ENCODE measurements around the gene PLXNC1. TPM values are rescaled to one million over a fixed set of nuclear protein-coding genes. Genes with fewer than 3 reads are reported as not detected.

PLXNC1 gene
- polyA plus RNA-seq, 1 experiment, result 4.8 TPM

DNA sequence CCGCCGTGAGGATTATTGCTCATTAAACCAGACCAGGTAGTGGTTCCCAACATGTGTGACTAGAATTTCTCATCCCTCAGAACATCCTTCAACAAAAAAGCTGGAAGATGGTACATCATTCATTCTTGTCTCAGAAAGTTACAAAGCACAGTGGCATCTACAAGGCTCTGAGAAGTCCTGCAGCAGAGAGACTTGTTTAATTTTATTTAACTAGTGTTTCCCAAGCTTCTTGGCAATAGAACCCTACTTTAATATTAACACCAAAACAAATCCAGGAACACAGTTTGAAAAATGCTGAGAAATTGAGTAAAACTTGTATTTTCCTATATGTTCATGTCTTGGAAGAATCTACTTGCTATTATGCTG, 54.8 kb downstream of the PLXNC1 start:
- Histone ChIP-seq H3K9me3 (ENCODE audit: control insufficient read depth, insufficient read depth, low read length) (no peaks in the 10 kb centered on the region), H3K4me3 (ENCODE audit: low read depth, low read length) (no peak overlapping the region), H3K27ac (ENCODE audit: low read depth, low read length) (no peak overlapping the region), H3K27me3 (ENCODE audit: control insufficient read depth, insufficient read depth, low read length) (peaks cover 11% of the 10 kb centered on the region)
- DNase-seq (ENCODE audit: low read depth, low spot score), result no peak
- ChIA-PET CTCF (no interaction called here), POLR2A (no interaction called here)
- TF ChIP-seq, protein P1, sequence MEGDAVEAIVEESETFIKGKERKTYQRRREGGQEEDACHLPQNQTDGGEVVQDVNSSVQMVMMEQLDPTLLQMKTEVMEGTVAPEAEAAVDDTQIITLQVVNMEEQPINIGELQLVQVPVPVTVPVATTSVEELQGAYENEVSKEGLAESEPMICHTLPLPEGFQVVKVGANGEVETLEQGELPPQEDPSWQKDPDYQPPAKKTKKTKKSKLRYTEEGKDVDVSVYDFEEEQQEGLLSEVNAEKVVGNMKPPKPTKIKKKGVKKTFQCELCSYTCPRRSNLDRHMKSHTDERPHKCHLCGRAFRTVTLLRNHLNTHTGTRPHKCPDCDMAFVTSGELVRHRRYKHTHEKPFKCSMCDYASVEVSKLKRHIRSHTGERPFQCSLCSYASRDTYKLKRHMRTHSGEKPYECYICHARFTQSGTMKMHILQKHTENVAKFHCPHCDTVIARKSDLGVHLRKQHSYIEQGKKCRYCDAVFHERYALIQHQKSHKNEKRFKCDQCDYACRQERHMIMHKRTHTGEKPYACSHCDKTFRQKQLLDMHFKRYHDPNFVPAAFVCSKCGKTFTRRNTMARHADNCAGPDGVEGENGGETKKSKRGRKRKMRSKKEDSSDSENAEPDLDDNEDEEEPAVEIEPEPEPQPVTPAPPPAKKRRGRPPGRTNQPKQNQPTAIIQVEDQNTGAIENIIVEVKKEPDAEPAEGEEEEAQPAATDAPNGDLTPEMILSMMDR (IDR thresholded peaks at IDR 0.05; ENCODE audit: low read depth, low read length), result no peak

DNA sequence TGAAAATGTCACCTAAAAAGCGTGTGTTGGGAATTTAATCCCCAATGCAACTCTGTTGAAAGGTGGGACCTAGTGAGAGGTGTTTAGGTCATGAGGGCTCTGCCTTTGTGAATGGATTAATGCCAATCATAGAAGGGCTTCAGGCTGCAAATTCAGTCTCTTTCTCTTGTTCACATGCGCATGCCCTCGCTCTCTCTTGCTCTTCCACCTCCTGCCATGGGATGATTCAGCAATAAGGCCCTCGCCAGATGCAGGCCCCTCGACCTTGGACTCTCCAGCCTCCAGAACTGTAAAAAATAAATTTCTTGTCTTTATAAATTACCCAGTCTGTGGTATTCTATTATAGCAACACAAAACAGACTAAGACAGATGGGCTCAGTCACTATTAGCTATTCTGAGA, 55.4 kb downstream of the PLXNC1 start:
- H3K4me3 ChIP-seq (ENCODE audit: low read depth, low read length), result no peak overlapping the region
- no peak overlapping the region for H3K27ac ChIP-seq (ENCODE audit: low read depth, low read length)
- peaks cover 11% of the 10 kb centered on the region for H3K27me3 ChIP-seq (ENCODE audit: control insufficient read depth, insufficient read depth, low read length)
- TF ChIP-seq, protein P1 (IDR thresholded peaks at IDR 0.05; ENCODE audit: low read depth, low read length), result no peak
- ChIA-PET CTCF (no interaction called here), POLR2A (no interaction called here)
- H3K9me3 ChIP-seq (ENCODE audit: control insufficient read depth, insufficient read depth, low read length), result no peaks in the 10 kb centered on the region
- no peak for DNase-seq (ENCODE audit: low read depth, low spot score)

DNA sequence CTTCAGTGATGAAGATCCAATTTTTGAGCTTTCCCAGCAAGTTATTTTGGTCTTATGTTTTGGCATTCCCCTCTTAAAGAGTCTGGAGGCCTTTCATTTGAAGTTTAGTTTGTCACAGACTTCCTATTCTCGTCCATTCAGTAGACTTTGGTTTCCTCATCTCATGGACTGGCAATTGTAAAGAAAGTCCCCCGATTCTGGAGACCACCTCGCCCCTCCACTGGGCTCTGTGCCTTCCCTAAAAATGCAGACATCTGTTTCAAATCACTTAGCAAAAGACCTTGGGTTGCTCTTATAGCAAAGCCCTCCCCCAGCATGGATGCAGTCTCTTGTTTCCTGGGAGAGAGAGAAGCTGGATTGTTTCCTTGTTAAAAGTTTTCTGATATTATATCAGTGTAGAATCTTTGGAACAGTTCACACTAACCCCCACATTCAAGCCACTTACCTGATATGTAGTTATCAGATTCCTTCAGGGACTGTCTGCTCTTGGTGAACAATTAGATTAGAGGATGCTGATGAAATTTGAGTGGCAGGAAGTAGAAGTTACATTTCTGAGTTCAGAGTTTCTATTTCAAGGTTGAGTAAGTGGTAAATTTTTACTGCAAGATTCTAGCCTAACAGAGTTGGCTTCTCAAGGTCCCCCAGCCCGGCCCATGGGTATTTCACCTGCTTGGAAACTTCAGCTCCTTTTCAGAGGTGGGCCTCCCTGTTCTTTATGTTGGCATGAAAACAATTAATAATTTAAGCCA, 56.3 kb downstream of the PLXNC1 start:
- TF ChIP-seq, protein P1 (IDR thresholded peaks at IDR 0.05; ENCODE audit: low read depth, low read length), result no peak
- POLR2A ChIA-PET, result no interaction called here

DNA sequence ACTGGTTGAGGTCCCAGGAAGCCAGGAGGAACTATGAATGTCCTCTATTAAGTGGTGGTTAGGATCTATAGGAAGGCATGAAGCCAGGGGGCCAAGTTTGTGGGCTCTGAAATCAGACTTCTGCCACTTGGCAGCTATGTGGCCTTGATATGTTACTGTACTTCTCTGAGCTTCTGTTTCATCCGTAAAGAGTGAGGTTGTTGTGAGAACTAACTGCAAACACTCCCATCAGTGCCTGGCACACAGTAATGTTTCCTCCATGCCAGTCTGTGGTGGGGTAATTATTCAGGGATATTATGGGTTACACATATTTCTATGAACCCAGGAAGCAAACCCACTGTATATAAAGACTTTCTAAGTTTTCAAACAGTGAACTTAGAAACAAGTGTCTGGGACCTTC, 57.4 kb downstream of the PLXNC1 start:
- Histone ChIP-seq H3K4me3 (ENCODE audit: low read depth, low read length) (no peak overlapping the region), H3K27ac (ENCODE audit: low read depth, low read length) (no peak overlapping the region), H3K9me3 (ENCODE audit: control insufficient read depth, insufficient read depth, low read length) (no peaks in the 10 kb centered on the region), H3K27me3 (ENCODE audit: control insufficient read depth, insufficient read depth, low read length) (peaks cover 15% of the 10 kb centered on the region)
- POLR2A ChIA-PET, result interaction anchor here (0.7 kb wide), 1 partner anchor 49 kb away, joined by 9 read pairs; no protein-coding TSS in a partner anchor
- TF ChIP-seq, protein P1 (IDR thresholded peaks at IDR 0.05; ENCODE audit: low read depth, low read length), result no peak
- no peak for DNase-seq (ENCODE audit: low read depth, low spot score)
- CTCF ChIA-PET, result interaction anchor here (0.7 to 1.0 kb wide), 3 partner anchors 71 to 398 kb away, joined by 3 to 4 read pairs (median 3); no protein-coding TSS in a partner anchor

More for the DNA sequence above, 56.3 kb downstream of the PLXNC1 start:
- Histone ChIP-seq H3K9me3 (ENCODE audit: control insufficient read depth, insufficient read depth, low read length) (no peaks in the 10 kb centered on the region), H3K4me3 (ENCODE audit: low read depth, low read length) (no peak overlapping the region), H3K27ac (ENCODE audit: low read depth, low read length) (no peak overlapping the region), H3K27me3 (ENCODE audit: control insufficient read depth, insufficient read depth, low read length) (peaks cover 11% of the 10 kb centered on the region)
- CTCF ChIA-PET, result interaction anchor here (1.1 kb wide), 1 partner anchor 70 kb away, joined by 3 read pairs; no protein-coding TSS in a partner anchor
- DNase-seq (ENCODE audit: low read depth, low spot score), result no peak

DNA sequence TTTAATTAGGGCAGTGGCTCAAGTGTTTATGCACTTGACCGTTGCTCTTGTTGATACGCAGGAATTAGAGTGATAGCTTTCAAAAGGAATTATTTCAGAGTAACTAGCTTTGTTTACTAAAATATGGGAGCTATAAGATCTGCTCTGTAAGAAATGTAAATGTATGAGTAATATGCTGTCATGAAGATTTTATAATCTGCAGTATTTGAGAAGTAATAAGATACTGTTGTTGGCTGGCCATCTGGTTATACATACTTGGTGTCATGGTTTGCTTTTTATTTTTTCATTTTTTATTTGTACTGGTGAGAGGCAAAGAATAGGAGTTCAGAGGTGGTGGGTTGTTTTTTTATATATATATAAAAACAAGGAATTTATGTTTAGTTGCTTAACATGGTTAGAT, 58.5 kb downstream of the PLXNC1 start:
- no peak for DNase-seq (ENCODE audit: low read depth, low spot score)
- Histone ChIP-seq H3K27me3 (ENCODE audit: control insufficient read depth, insufficient read depth, low read length) (peaks cover 15% of the 10 kb centered on the region), H3K27ac (ENCODE audit: low read depth, low read length) (no peak overlapping the region), H3K9me3 (ENCODE audit: control insufficient read depth, insufficient read depth, low read length) (no peaks in the 10 kb centered on the region), H3K4me3 (ENCODE audit: low read depth, low read length) (no peak overlapping the region)
- POLR2A ChIA-PET, result no interaction called here
- CTCF ChIA-PET, result no interaction called here
- TF ChIP-seq, protein P1 (IDR thresholded peaks at IDR 0.05; ENCODE audit: low read depth, low read length), result no peak
